Peyer's patch (tissue), 4 donors: ENCODE results near the gene NSUN3. TPM values are rescaled to one million over a fixed set of nuclear protein-coding genes. Genes with fewer than 3 reads are reported as not detected.

Experiments
- DNase-seq, 3 donors: peaks; one replicate each; pipeline ENCODE4 v3.0.0-alpha.2; 2017 to 2019
- H3K27ac ChIP-seq, 4 donors: fragments of 200-600 bp; sonication (generic); one replicate each; pipeline ENCODE4 v1.5.1; 2016 to 2019
- H3K27me3 ChIP-seq, 2 donors: fragments of 200-600 bp; sonication (generic); one replicate each; pipeline ENCODE4 v1.5.1; 2019
- H3K36me3 ChIP-seq, 3 donors: fragments of 200-600 bp; sonication (generic); one replicate each; pipeline ENCODE4 v1.5.1; 2016 to 2019
- H3K4me1 ChIP-seq, 4 donors: fragments of 200-600 bp; sonication (generic); one replicate each; pipeline ENCODE4 v1.5.1; 2016 to 2019
- H3K4me3 ChIP-seq, 4 donors: fragments of 200-600 bp; sonication (generic); 1 replicate in 3 of 4; 2 replicates in 1 of 4; pipeline ENCODE4 v1.5.1; 2016 to 2019; ENCODE audit warnings: mild to moderate bottlenecking in 1 of 4
- H3K9me3 ChIP-seq, 4 donors: fragments of 200-600 bp; sonication (generic); one replicate each; pipeline ENCODE4 v1.5.1; 2016 to 2019; ENCODE audit warnings: mild to moderate bottlenecking in 1 of 4
- CTCF ChIP-seq, 6 experiments: fragments of 450-650 bp in 4 of 6; fragments of 200-600 bp in 2 of 6; sonication (generic) in 1 of 6; IDR thresholded peaks; one replicate each; pipeline ENCODE4 v1.5.1; 2017 to 2019; ENCODE audit warnings: antibody characterized with exemption in 6 of 6, mild to moderate bottlenecking in 3 of 6, moderate library complexity in 1 of 6
- POLR2A ChIP-seq, 2 donors: fragments of 450-650 bp; IDR thresholded peaks; one replicate each; pipeline ENCODE4 v1.5.1; 2017; ENCODE audit warnings: antibody characterized with exemption in 2 of 2, mild to moderate bottlenecking in 2 of 2, moderate library complexity in 2 of 2
- total RNA-seq, 4 donors: library from RNA; depleted of rRNA; stranded (reverse); fragments of >200 nt; gene quantifications; one replicate each; pipeline ENCODE4 v1.1.0, GENCODE V29; 2016

The NSUN3 gene
- total RNA-seq, 4 donors from 2014 or later, result 19.7 to 56.9 (median 22.9) TPM

- TF ChIP-seq POLR2A (IDR thresholded peaks at IDR 0.05) (no peak), CTCF (IDR thresholded peaks at IDR 0.05) (no peak)
- Histone ChIP-seq H3K9me3 (no peaks in the 10 kb centered on the region), H3K27me3 (no peaks in the 10 kb centered on the region), H3K4me3 (no peak overlapping the region), H3K36me3 (no peaks in the 10 kb centered on the region), H3K27ac (no peak overlapping the region), H3K4me1 (no peaks in the 10 kb centered on the region)
- DNase-seq, result no peak
Measured at GRCh38 chr3:94171954-94172353, 109.1 kb downstream of the NSUN3 start.

- H3K4me3 ChIP-seq, result no peak overlapping the region
- DNase-seq, result no peak
- TF ChIP-seq CTCF (IDR thresholded peaks at IDR 0.05) (no peak), POLR2A (IDR thresholded peaks at IDR 0.05) (no peak)
- H3K27ac ChIP-seq, result no peak overlapping the region
- H3K36me3 ChIP-seq, result no peaks in the 10 kb centered on the region
- no peaks in the 10 kb centered on the region for H3K9me3 ChIP-seq
- no peaks in the 10 kb centered on the region for H3K4me1 ChIP-seq
- H3K27me3 ChIP-seq, result no peaks in the 10 kb centered on the region
Measured at GRCh38 chr3:94172695-94173310, 109.9 kb downstream of the NSUN3 start.

GRCh38 chr3:94173673-94174434 lies 111.0 kb downstream of the NSUN3 start:
- DNase-seq, result no peak
- no peaks in the 10 kb centered on the region for H3K27me3 ChIP-seq
- no peak overlapping the region for H3K4me3 ChIP-seq
- no peaks in the 10 kb centered on the region for H3K4me1 ChIP-seq
- TF ChIP-seq CTCF (IDR thresholded peaks at IDR 0.05) (no peak), POLR2A (IDR thresholded peaks at IDR 0.05) (no peak)
- H3K36me3 ChIP-seq, result no peaks in the 10 kb centered on the region
- no peaks in the 10 kb centered on the region for H3K9me3 ChIP-seq
- no peak overlapping the region for H3K27ac ChIP-seq

GRCh38 chr3:94175677-94176076 lies 112.8 kb downstream of the NSUN3 start:
- no peak for DNase-seq
- Histone ChIP-seq H3K9me3 (no peaks in the 10 kb centered on the region), H3K4me1 (no peaks in the 10 kb centered on the region), H3K27ac (no peak overlapping the region), H3K36me3 (no peaks in the 10 kb centered on the region), H3K4me3 (no peak overlapping the region), H3K27me3 (no peaks in the 10 kb centered on the region)
- TF ChIP-seq POLR2A (IDR thresholded peaks at IDR 0.05) (no peak), CTCF (IDR thresholded peaks at IDR 0.05) (no peak)

GRCh38 chr3:94176988-94177745 lies 114.3 kb downstream of the NSUN3 start:
- DNase-seq, result no peak
- TF ChIP-seq POLR2A (IDR thresholded peaks at IDR 0.05) (no peak), CTCF (IDR thresholded peaks at IDR 0.05) (no peak)
- H3K36me3 ChIP-seq, result no peaks in the 10 kb centered on the region
- no peaks in the 10 kb centered on the region for H3K4me1 ChIP-seq
- no peaks in the 10 kb centered on the region for H3K27me3 ChIP-seq
- H3K9me3 ChIP-seq, result no peaks in the 10 kb centered on the region
- no peak overlapping the region for H3K27ac ChIP-seq
- no peak overlapping the region for H3K4me3 ChIP-seq

Other genes starting within 250 kb of the NSUN3 start
- 10 to 100 TPM in 3 of 4 donors, 1 to 10 TPM in 1; 9.3 to 25.0 (median 15.5) TPM for gene PROS1, start 89.2 kb upstream of the NSUN3 start, total RNA-seq
- 1 to 10 TPM in 3 of 4 donors, under 1 TPM in 1; 0.76 to 3.3 (median 2.7) TPM for gene ARL13B, start 82.9 kb upstream of the NSUN3 start, total RNA-seq
- gene STX19, start 34.5 kb upstream of the NSUN3 start, total RNA-seq, result 10 to 100 TPM in 2 of 4 donors, 1 to 10 TPM in 1, not detected in 1; 7.0 to 13.0 (median 10.3) TPM
- gene DHFR2, start 145 bp upstream of the NSUN3 start, total RNA-seq, result 1 to 10 TPM; 5.2 to 10.0 (median 6.0) TPM